SK-N-SH (cell line): ENCODE results near the gene PBX3.

Source experiments
- CTCF ChIP-seq: fragments of 200-600 bp; sonication (generic); IDR thresholded peaks from 2 replicates; pipeline ENCODE4 v1.6.1; 2017; ENCODE audit warnings: antibody characterized with exemption, mild to moderate bottlenecking, moderate library complexity
- EZH2phosphoT487 ChIP-seq: fragments of 200-600 bp; sonication (generic); IDR thresholded peaks from 2 replicates; pipeline ENCODE4 v1.6.1; 2017; ENCODE audit warnings: low read depth, mixed run types, mild to moderate bottlenecking, antibody characterized with exemption, moderate library complexity, borderline replicate concordance
- FOSL2 ChIP-seq: IDR thresholded peaks from 2 replicates; pipeline ENCODE4 v1.4.0; 2012; ENCODE audit warnings: low read depth, mild to moderate bottlenecking, moderate library complexity, borderline replicate concordance
- POLR2AphosphoS5 ChIP-seq: IDR thresholded peaks from 2 replicates; pipeline ENCODE4 v1.6.1; 2012; ENCODE audit warnings: low read depth, low read length
- YY1 ChIP-seq: IDR thresholded peaks from 2 replicates; pipeline ENCODE4 v1.4.0; 2012; ENCODE audit warnings: low read depth, mild to moderate bottlenecking

GRCh38 chr9:125831616-125832015 lies 84.4 kb downstream of the PBX3 start:
- no peak for TF ChIP-seq FOSL2
- TF ChIP-seq CTCF: no peak
- TF ChIP-seq EZH2phosphoT487: no peak
- TF ChIP-seq YY1: no peak
- TF ChIP-seq POLR2AphosphoS5: no peak
